ENCODE measurements around the gene CNNM1. TPM values are rescaled to one million over a fixed set of nuclear protein-coding genes. Genes with fewer than 3 reads are reported as not detected.

Gene CNNM1
- total RNA-seq, 1 experiment from 2014 or later = 0.90 TPM

GRCh38 chr10:99375426-99375825 lies 46.3 kb downstream of the CNNM1 start (continued):
- no peak for TF ChIP-seq STAT6 (CRISPR knock-in tag; conservative IDR thresholded peaks at IDR 0.05; ENCODE audit: low read depth)
- no peak for TF ChIP-seq NR1H2 (CRISPR knock-in tag; IDR thresholded peaks at IDR 0.05)
- no peak for TF ChIP-seq HMGA2 (CRISPR knock-in tag; IDR thresholded peaks at IDR 0.05)
- TF ChIP-seq ZBTB43 (CRISPR knock-in tag; IDR thresholded peaks at IDR 0.05) = no peak
- no peak for TF ChIP-seq ZNF396 (CRISPR knock-in tag; IDR thresholded peaks at IDR 0.05; ENCODE audit: borderline replicate concordance)
- TF ChIP-seq EMX1 (CRISPR knock-in tag; IDR thresholded peaks at IDR 0.05) = no peak
- no peak for TF ChIP-seq CREM (CRISPR knock-in tag; IDR thresholded peaks at IDR 0.05)

GRCh38 chr10:99382176-99382575 lies 53.0 kb downstream of the CNNM1 start:
- H3K27ac Mint-ChIP-seq = no peak overlapping the region
- H3K36me3 Mint-ChIP-seq = no peaks in the 10 kb centered on the region
- no peak overlapping the region for H3K4me3 Mint-ChIP-seq
- CTCF ChIA-PET = no interaction called here
- POLR2A ChIA-PET = no interaction called here
- H3K4me1 Mint-ChIP-seq = peaks cover 14% of the 10 kb centered on the region
- DNase-seq (ENCODE audit: low spot score) (no peak), ATAC-seq (no peak)
- no peaks in the 10 kb centered on the region for H3K27me3 Mint-ChIP-seq (ENCODE audit: low read depth)
- no peaks in the 10 kb centered on the region for H3K9me3 Mint-ChIP-seq
- TF ChIP-seq USF1 (CRISPR knock-in tag; IDR thresholded peaks at IDR 0.05) (no peak), AR (CRISPR knock-in tag; IDR thresholded peaks at IDR 0.05) (no peak), ZNF138 (CRISPR knock-in tag; conservative IDR thresholded peaks at IDR 0.05) (no peak), ZNF121 (CRISPR knock-in tag; IDR thresholded peaks at IDR 0.05) (no peak), ETV6 (CRISPR knock-in tag; IDR thresholded peaks at IDR 0.05) (no peak), SOX15 (CRISPR knock-in tag; IDR thresholded peaks at IDR 0.05) (no peak), CREB1 (CRISPR knock-in tag; IDR thresholded peaks at IDR 0.05) (no peak), ZSCAN18 (CRISPR knock-in tag; IDR thresholded peaks at IDR 0.05) (no peak), EMX1 (CRISPR knock-in tag; IDR thresholded peaks at IDR 0.05) (no peak), ZNF281 (CRISPR knock-in tag; IDR thresholded peaks at IDR 0.05) (no peak), PRDM15 (CRISPR knock-in tag; IDR thresholded peaks at IDR 0.05) (no peak), ZNF423 (CRISPR knock-in tag; IDR thresholded peaks at IDR 0.05) (no peak), ATF1 (CRISPR knock-in tag; IDR thresholded peaks at IDR 0.05) (no peak), ZMAT4 (CRISPR knock-in tag; IDR thresholded peaks at IDR 0.05) (no peak), MYBL2 (CRISPR knock-in tag; IDR thresholded peaks at IDR 0.05) (no peak), ZNF416 (CRISPR knock-in tag; IDR thresholded peaks at IDR 0.05) (no peak), RORB (CRISPR knock-in tag; IDR thresholded peaks at IDR 0.05) (no peak)
